Prostate gland (tissue), 2 donors: ENCODE measurements around the gene KLHL29.

Experiments
- CTCF ChIP-seq, 4 experiments: fragments of 200-600 bp in 2 of 4; fragments of 450-650 bp in 2 of 4; sonication (generic) in 2 of 4; IDR thresholded peaks; 1 replicate in 3 of 4; 2 replicates in 1 of 4; pipeline ENCODE4 v1.5.1; 2016 to 2019; ENCODE audit warnings: antibody characterized with exemption in 4 of 4, mild to moderate bottlenecking in 2 of 4, moderate library complexity in 2 of 4
- POLR2A ChIP-seq: fragments of 450-650 bp; IDR thresholded peaks from one replicate; pipeline ENCODE4 v1.6.1; 2016; ENCODE audit warnings: antibody characterized with exemption, mild to moderate bottlenecking
- POLR2AphosphoS5 ChIP-seq: sonication (generic); formaldehyde crosslinking; IDR thresholded peaks from one replicate; pipeline ENCODE4 v1.6.1; 2017; ENCODE audit warnings: antibody characterized with exemption

- TF ChIP-seq CTCF (IDR thresholded peaks at IDR 0.05) = no peak
- TF ChIP-seq POLR2AphosphoS5 = no peak
- TF ChIP-seq POLR2A = no peak
These were observed 366.8 kb downstream of the KLHL29 start for GRCh38 chr2:23751747-23752265.
